Neural cell (in vitro differentiated cells): ENCODE results near the gene TCTN3.

ENCODE experiments used
- CTCF ChIP-seq: fragments of 450-650 bp; IDR thresholded peaks from 2 replicates; pipeline ENCODE4 v1.5.1; 2014; ENCODE audit warnings: antibody characterized with exemption, mild to moderate bottlenecking, moderate library complexity; ENCODE audit not compliant: poor library complexity, severe bottlenecking
- EP300 ChIP-seq: fragments of 450-650 bp; conservative IDR thresholded peaks from 2 replicates; pipeline ENCODE4 v1.6.1; 2014; ENCODE audit warnings: antibody characterized with exemption, mild to moderate bottlenecking, moderate library complexity; ENCODE audit not compliant: poor library complexity, severe bottlenecking
- EZH2 ChIP-seq: fragments of 200-600, 300-800 bp; shearing (Covaris generic), sonication (generic); IDR thresholded peaks from 2 replicates; pipeline ENCODE4 v1.6.1; 2014; ENCODE audit warnings: antibody characterized with exemption, low read length, borderline replicate concordance, mild to moderate bottlenecking; ENCODE audit not compliant: insufficient read depth, poor library complexity, severe bottlenecking
- TAF1 ChIP-seq: IDR thresholded peaks from 2 replicates; pipeline ENCODE4 v1.6.1; 2012; ENCODE audit warnings: low read depth

- TF ChIP-seq TAF1 = no peak
- TF ChIP-seq EZH2 = no peak
- no peak for TF ChIP-seq CTCF
- no peak for TF ChIP-seq EP300
Observed at GRCh38 chr10:95637911-95638310, 55.8 kb downstream of the TCTN3 start.
